Astrocyte (in vitro differentiated cells and primary cell): ENCODE results near the gene ACYP2.
"Not testable (repeated sequence)": the region's sequence is repeated elsewhere in the genome, so short reads cannot be mapped to it uniquely, and the experiment has no call there.

Source experiments
- EZH2 ChIP-seq: IDR thresholded peaks from 2 replicates; pipeline ENCODE4 v1.6.1; 2012; ENCODE audit warnings: mild to moderate bottlenecking, low read length, inconsistent platforms; ENCODE audit not compliant: insufficient read depth
- TF ChIP-seq, protein P1 (sequence below): IDR thresholded peaks from 2 replicates; pipeline ENCODE4 v1.5.1; 2011; ENCODE audit warnings: low read depth, mild to moderate bottlenecking, inconsistent platforms, low read length, moderate library complexity; ENCODE audit not compliant: insufficient read depth

- TF ChIP-seq, protein P1, sequence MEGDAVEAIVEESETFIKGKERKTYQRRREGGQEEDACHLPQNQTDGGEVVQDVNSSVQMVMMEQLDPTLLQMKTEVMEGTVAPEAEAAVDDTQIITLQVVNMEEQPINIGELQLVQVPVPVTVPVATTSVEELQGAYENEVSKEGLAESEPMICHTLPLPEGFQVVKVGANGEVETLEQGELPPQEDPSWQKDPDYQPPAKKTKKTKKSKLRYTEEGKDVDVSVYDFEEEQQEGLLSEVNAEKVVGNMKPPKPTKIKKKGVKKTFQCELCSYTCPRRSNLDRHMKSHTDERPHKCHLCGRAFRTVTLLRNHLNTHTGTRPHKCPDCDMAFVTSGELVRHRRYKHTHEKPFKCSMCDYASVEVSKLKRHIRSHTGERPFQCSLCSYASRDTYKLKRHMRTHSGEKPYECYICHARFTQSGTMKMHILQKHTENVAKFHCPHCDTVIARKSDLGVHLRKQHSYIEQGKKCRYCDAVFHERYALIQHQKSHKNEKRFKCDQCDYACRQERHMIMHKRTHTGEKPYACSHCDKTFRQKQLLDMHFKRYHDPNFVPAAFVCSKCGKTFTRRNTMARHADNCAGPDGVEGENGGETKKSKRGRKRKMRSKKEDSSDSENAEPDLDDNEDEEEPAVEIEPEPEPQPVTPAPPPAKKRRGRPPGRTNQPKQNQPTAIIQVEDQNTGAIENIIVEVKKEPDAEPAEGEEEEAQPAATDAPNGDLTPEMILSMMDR, result not testable (repeated sequence)
- TF ChIP-seq EZH2, result not testable (repeated sequence)
These were observed 42.9 kb upstream of the ACYP2 start for GRCh38 chr2:54072483-54072882.
